Activated T-helper 1 cell treated with Interleukin-2 at 50 U/mL for 16 hours (primary cell): ENCODE measurements around the gene DAPK1.
"Not testable (repeated sequence)": the region's sequence is repeated elsewhere in the genome, so short reads cannot be mapped to it uniquely, and the experiment has no call there.

ENCODE experiments used
- DNase-seq: peaks from one replicate; pipeline ENCODE4 v3.0.0-alpha.2; 2020; ENCODE audit warnings: low read depth

DAPK1 gene

DNA sequence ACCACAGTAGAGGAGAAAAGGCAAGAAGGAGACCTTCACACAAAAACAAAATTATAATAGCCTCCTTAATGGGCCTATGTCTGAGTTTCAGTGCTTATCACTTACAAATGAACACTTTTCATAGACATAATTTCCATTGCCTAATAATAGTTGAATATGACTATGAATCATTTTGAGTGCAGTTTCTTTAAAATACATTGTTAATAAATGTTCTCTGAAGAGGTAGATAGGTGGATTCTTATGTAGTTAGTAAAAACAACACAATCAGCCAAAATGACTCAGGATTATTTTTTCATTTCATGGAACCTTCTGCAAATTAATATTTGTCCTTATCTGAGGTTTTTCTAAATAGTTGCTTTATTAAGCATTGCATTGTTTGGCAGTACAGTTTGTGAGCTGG is 45.6 kb downstream of the DAPK1 start:
- no peak for DNase-seq

DNA sequence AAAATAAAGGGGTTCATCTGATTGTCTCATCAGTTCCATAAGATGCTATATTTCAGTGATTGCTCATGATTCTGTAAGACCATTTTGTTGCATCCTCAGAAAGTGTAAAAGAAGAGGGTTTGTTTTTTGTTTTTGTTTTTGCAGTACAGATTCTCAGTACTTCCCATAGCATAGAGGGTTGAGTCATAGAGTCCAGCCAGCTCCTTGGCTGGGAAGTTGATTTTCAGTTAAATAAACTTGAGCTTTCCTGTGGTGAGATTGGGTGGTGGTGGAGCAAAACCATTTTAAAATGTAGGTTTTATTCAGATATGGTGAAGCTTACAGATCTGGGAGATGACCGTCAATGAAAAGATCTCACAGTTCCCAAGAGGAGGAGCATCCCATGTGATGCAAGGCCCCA is 48.2 kb downstream of the DAPK1 start:
- DNase-seq, result no peak

DNA sequence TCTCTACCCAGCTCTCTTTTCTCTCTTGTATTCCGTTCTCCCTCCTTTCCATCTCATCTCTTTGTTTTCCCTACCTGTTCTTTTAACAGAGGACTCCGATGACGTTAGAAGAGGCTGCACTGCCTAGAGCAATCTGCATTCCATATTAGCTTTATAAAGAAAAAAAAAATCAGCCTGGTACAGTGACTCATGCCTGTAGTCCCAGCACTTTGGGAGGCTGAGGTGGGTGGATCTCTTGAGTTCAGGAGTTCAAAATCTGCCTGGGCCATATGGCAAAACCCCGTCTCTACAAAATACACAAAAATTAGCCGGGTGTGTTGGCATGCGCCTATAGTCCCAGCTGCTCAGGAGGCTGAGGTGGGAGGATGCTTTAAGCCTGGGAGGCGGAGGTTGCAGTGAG is 49.0 kb downstream of the DAPK1 start:
- no peak for DNase-seq

DNA sequence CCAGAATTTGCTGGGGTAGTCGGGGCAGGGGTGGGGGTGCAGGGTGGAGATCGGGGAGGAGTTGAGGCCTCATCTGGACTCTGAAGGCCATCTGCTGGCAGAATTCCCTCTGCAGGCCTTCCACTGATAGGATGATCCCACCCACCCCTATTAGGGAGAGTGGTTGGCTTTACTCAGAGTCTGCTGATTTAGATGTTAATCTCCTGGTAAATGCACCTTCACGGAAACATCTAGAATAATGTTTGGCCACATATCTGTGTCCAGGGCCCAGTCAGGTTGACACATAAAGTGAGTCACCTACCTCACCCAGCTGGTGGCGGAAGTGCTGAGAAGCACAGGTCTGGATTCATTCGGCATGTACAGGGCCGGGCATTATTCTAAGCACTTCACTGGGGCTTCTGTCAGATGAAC is 50.0 kb downstream of the DAPK1 start:
- no peak for DNase-seq

DNA sequence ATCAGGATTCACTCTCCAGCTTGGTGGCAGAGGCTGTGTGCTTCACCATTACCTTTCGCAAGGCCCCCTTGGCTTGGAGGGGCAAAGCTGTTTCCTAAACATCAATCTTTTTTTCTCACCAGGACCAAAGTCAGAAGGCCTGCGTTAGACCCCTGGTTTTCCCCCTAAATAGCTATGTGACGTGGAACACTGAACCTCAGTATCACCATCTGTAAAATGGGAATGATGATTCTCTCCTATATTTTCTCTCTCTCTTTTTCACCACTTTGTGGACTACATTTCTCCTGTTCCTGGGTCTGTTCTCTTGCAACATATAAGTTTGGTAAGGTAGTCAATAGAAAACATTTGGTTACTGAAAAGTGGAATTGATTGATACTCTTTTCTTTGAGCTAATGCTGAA is 50.5 kb downstream of the DAPK1 start:
- no peak for DNase-seq

DNA sequence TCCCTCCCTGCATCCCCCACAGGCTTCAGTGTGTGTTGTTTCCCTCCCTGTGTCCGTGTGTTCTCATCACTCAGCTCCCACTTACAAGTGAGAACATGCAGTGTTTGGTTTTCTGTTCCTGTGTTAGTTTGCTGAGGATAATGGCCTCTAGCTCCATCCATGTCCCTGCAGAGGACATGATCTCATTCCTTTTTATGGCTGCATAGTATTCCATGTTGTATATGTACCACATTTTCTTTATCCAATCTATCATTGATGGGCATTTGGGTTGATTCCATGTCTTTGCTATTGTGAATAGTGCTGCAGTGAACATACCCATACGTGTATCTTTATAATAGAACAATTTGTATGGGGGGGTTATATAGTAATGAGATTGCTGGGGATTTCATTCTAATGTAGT is 51.4 kb downstream of the DAPK1 start:
- DNase-seq, result not testable (repeated sequence)

DNA sequence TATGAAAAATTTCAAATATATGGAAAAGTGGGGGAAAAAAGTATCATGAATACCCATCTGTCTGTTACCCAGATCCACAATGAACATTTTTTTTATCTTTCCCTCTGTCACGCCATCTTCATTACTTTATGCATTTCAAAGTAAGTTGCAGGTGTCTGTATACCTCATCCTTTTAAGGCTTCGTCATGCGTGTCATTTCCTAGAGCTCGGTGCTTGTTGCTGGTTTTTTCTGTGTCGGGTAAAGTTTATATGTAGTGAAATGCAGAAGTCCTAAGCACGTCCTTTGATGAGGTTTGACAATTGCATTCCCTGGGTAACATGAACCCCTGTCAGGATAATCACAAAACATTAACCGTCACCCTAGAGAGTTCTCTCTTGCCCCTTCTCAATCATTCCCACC is 52.1 kb downstream of the DAPK1 start:
- DNase-seq, result no peak

DNA sequence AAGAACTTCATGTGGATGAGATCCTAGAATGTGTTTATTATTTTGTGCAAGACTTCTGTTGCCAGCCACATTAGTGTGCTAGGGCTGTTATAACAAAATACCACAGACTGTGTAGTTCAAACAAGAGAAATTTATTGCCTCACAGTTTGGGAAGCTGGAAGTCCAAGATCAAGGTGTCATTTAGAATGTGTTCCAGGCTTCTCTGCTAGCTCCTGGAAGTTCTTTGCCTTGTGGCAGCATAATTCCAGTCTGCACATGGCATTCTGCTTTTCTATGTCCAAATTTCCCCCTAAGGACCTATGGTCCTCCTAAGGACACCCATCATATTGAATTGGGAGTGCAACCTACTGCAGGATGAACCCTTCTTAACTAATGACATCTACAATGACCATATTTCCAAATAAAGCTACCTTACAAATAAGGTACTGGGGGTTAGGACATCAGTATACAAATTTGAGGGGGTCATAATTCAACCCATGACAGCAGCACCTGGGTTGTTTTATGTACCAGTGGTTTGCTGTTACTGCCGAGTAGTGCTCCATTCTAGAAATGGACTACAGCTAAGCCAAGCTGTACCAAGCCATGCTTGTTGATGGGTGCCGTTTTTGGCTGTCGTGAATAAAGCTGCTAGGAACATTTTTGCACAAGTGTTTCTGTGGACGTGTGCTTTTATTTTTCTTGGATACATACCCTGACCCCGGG is 52.7 kb downstream of the DAPK1 start:
- no peak for DNase-seq

DNA sequence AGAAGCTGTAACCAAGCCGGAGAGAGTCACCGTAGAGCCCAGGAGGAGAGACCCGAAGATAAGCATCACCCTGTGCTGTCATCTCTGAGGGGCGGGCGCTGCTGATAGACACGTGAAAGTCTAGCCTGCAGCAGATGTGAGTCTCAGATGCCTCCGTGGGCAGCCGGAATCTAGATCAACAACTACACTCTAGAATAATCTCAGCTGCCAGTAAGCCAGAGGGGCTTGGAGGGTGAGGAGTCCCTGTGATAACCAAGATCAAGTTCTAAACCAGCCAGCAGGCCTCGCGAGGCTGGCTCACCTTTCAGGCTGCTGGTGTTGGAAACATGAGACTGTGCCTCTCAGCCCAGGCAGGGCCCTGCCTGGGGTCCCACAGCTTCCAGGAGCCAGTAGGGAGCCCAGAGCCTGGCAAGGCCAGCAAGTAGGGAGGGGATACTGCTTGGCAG is 54.1 kb downstream of the DAPK1 start:
- no peak for DNase-seq

DNA sequence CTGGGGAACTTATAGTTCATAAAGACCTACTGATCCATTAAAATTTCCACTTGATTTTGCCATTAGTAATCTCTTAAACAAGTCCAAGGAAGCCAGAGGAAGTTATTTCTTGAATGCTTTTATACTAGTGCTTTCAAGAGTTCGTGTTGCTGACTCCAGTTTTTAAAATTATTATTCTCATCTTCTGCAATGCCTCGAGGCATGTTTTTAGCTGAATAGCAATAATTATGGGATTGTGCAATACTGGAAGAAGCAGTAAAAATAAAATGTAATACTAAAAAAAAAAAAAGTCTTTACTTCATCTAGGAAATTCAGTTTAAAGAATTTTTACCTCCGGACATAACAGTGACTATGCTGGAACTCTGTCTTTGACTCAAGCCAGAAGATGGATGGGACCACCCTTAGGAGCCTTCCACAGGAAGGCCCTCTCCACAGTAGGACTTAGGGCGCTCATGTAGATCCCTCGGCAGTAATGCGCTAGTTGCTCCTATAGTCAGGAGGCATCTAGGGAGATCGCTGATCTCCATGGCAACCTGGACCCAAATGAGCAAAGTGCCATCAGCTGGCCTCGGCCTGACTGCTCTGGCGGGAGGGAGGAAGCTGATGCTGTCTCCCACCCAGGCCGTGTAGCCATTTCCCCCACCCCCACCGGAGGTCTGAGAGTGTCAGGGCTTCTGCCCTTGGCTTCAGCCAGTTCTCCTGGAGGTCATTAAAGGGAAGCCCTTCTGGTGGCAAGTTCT is 56.7 kb downstream of the DAPK1 start:
- DNase-seq, result no peak

DNA sequence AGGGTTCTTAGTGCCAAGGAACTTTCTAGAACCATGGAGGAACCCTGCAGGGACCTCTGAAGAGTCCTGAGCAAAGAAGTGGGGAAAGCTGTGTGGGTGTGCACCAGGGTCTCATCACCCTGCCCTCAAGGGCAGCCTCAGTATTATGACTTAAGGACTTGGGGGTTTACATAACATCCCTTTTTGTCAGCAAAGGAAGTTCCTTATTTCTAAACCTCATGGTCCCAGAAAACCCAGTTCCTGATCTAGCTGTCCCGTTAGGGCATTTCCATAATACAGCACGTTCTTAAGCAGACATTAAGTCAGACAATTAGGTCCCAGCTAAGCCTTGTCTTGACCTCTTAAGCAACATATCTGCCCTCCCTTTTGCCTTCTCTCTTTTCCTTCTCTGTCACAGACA is 57.3 kb downstream of the DAPK1 start:
- DNase-seq, result no peak

DNA sequence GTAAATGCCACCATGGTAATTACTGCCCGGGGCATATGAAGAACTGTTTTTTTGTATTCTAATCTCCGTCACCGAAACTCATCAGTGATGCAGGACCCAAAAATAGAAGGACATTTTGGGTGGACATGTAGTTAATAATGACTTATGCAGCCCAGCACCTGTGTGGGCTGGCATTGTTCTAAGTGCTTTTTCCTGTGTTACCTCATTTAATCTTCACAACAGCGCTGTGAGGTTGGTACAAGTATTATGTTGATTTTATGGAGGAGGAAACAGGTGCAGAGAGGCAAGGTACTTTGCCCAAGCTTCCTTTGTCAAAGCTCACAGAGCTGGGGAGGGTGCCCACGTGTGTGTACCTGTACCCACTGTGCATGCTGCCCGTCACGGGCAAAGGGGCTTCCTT is 58.4 kb downstream of the DAPK1 start:
- DNase-seq, result no peak

DNA sequence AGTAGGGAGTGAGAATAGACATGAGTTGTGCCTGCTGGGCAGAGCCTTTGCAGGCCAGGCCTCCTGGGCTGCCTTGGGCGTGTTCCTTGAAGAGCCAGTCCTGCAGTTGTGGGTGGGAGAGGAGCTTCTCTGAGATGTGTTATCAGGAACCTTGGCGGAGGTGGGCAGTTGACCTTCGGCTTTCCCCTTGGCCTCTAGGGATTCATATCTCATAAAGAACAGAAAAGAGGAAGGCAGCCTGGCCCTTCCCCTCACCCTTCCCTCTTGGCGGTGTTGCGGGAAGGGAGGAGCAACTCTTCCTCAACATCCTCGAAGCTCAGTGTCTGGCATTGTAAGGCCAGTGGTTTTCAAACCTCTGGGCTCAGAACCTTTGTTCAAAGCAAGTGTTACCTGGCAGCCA is 59.2 kb downstream of the DAPK1 start:
- DNase-seq, result no peak

DNA sequence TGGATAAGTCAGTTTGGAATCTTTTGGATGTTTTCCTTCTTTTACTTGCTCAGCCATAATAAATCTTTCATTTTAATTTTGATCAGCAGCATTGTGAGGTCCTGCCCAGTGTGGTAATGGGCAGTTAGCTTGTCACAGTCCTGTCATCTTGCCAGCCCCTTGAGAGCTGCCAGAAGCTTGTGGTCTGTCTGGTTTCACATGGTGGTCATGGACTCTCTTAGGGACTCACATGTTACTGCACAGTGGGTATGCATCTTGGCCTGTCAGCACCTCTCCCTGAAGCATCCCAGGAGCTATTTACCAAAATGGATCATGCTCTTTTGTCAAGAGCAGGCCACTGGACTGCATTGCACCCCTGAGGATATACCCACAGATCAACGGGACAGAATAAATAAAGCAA is 60.3 kb downstream of the DAPK1 start:
- DNase-seq, result no peak

DNA sequence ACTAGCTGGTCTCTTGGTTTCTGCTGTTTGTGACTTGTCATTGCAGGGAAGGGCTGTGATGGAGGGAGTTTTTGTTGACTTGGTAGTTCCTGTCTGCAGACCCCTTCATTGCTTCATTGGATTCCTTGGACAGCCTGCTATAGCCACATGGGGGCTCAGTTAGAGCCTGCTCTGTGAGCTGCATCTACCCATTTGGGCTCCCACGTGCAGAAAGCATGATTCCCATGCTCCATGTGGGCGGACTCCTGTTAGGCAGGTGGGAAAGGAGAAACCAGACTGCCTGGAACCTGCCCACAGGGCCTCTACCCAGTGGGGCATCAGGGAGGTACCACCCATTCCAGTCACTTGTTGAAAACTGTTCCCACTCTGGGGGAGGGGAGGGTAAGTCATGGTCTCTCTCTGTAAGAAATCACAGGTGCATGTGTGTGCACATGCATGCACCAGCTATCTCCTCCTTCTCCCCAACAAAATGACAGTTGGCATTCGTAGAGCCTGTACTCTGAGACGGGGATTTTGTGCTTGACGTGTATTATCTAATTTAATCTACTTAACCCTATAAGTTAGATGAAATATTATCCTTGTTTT is 61.0 kb downstream of the DAPK1 start:
- DNase-seq, result no peak

DNA sequence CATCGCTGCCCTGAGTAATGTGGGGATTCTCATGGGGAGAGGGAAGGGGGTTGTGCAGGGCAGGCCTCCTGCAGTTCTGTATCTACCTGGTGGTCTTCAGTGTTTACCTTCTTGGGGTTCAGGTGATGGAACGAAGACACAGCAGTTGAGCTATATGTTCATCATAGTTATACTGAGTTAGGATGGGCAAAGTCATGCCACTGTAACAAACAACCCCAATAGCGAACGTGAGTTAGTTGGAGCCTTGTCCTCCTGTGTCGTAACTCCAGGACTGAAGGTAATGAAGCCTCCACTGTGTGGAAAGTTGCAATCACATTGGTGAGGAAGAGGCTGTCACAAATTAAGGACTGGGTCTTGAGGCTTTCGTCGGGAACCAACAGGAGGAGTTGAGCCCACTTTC is 64.4 kb downstream of the DAPK1 start:
- DNase-seq, result no peak

DNA sequence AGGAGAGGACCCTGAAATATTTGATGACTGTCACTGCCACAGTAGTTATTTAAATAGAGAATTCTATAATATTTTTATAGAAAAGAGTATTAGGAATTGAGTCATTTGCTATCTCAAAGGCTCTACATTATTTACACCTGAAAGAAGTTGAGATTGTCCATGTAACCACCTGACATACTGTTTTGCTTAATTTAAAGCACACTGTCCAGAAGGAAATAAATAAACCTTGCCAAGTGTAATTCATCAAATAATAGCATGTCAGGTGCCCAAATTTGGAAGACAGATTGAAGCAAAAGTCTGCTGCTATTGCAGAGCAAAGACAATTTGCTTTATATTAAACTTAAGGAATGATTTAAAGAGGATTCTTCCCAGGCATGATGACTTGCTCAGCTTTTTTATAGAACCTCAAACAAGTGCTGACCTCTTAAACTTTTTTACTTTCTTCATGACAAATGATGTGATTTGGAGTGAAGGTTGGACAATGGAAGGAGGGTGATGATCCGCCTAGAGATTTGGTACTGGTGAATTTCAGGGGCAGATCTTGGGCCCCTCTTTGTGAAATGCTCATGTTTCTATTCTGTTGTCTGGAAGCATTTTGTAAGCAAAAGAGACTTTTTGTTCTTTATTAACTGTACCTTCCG is 65.0 kb downstream of the DAPK1 start:
- DNase-seq, result no peak

DNA sequence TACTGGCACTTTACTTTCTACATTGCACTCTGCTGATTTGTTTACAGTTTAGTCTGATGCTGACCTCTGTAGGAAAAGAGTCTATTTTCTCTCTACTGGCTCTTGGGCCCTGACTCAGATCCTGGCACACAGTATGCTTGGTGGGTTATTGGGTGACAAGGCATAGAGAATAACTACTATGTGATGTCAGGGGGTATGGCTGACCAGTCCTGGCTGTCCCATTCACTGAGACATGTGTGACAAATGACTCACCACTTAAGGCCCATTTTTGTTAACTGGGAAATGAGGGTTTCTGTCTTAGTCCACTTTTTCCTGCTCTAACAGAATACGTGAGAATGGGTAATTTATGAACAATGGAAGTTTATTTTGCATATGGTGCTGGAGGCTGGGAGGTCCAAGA is 66.4 kb downstream of the DAPK1 start:
- no peak for DNase-seq

DNA sequence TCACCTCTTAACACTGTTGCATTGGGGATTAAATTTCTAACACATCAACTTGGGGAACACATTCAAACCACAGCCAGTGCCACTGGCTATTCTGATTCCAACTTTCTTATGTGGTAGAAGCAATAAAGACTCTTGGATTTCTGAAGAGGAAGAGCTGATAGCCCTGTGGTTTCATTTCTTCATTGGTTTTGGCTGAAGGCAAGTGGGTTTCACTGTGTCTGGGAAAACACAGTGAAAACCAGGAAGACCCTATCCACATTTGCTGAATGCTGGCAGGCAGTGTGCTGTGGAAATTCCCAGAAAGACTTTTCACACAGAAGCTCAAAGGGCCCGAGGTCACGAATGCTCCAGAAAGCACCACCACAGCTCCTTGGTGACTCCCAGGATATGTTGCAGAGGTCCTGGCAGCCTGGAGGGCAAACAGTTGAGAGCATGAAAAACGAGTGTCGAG is 67.1 kb downstream of the DAPK1 start:
- no peak for DNase-seq

DNA sequence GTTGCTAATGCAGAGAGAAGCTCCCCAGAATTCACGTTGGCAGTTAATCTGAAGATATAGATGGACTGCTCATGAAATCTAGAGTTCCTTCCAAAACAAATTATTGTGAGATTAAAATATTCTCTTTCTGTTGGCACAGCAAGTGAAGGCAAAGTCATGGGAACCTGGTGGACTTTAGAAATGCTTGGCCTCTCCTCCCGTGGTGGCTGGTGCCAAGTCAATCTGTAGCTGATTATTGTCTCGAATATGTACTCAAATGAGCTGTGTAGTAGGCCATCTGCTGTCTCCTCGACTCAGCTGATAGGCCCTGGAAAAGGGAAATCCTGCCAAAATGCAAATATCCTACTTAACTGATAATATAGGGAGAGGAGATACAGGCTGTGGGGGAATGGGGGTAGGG is 69.3 kb downstream of the DAPK1 start:
- DNase-seq, result no peak

DNA sequence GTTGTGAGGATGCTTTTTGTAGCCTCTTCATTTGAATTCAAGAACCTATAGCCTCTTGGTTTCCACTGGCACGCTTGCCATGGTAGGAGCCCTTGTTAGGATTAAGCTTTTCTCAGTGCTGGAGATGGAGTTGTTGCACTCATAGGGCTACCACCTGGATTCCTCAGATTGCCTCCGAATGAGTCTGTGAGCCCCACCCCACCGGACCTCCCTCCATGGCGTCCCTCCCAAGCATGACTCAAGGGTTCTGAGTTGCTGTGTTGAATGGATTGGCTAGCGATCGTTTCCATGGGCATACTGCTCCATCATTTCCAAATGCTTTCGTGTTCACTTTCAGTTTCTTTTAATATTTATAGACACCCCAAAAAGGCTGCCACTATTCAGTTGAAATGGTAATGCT is 69.9 kb downstream of the DAPK1 start:
- no peak for DNase-seq

DNA sequence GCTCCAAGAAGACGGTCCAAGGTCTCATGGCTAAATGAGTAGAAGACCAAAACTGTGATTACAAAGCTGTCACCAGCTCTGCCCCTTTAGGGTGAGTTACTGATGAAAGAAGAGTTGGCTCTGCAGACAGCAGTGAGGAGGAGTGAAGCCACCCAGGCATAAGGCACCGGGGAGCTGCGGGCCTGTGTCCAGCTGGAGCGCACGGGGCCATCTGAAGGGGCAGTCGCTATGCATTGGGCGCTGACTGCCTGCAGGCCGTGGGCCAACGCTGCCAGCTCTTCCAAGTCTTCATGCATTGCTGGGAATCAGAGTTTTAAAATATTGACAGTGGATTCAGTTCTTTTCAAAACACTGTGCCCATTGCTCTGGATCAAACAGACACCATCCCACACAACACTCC is 70.3 kb downstream of the DAPK1 start:
- no peak for DNase-seq

DNA sequence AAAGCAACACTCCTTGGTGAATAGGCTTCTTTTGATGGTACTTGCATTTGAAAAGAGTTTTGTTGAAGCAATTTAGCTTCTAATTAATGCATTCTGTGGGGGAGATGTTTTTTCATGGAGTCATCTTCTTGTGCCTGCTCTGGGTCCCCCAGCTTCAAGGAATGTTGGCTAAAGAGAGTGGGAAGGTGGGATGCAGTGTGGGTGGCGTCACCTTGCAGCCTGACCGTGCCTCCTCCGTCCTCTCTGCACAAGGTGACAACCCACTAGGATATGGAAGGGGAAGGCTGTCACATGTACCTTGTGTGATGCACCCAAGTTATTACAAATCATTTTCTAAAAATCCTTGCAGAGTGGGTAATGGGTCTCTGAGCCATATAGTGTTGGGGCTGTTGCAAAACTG is 70.7 kb downstream of the DAPK1 start:
- DNase-seq, result no peak
